GM15510 (cell line): ENCODE data around the gene PUS3.

Experiments used
- POLR2A ChIP-seq: IDR thresholded peaks from 3 replicates; pipeline ENCODE4 v1.6.1; 2011; ENCODE audit warnings: borderline replicate concordance; ENCODE audit not compliant: insufficient read length; ENCODE audit errors: extremely low read depth

PUS3 gene

DNA sequence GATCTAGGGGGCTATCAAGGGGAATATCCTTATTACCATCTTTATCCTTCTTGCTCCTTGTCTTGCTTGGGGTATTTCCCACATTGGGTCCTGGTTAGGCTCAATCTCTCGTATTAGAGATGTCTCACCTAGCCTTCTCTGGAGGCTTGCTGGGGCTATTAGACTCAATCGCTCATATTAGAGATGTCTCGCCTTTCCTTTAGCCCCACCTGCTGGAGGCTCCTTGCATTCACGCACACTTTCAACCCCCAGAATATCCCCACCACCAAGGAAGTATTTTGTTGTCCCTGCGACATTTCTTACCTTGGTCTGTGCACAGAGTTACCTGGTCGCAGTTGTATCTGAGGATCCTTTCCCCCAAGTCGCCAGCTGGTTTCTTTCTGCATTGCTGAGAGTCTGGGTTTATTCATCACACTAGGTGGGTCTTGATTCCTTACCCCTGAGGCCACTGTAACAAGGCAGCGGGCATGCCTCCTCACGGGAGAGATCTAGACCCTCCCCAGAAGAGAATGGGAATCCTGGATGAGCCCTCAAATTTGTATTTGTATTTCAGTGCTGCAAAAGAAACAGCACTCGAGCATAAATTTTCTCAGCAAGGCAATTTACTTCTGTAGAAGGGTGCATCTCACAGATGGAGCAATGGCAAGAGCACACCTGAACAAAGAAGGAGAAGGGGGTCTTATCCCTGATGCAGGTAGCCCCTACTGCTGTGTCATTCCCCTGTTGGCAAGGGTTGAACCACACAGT, 31.4 kb downstream of the PUS3 start:
- no peak for TF ChIP-seq POLR2A

DNA sequence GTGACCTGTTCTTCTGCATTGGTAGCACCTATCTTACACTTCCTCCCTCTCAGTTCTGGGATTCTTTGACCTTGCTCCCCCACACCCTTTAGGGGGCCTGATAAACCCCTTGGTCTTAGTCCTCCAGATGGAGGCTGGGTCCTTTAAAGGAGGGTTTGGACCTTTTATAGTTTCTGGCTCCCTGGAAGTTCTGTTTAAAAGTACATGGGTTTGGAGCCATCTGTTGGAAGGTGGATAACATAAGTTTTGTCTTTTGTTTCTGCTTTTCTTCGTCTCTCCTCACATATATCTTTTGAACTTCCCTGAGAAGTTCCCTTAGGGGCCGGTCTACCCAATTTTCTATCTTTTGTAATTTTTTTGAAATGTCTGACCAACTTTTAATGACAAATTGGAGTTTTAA, 33.5 kb downstream of the PUS3 start:
- no peak for TF ChIP-seq POLR2A

GRCh38 chr11:125846188-125846587, 56.8 kb downstream of the PUS3 start:
- no peak for TF ChIP-seq POLR2A
